Right atrium auricular region (tissue), 2 donors: ENCODE measurements around the gene ZBED4. TPM values are rescaled to one million over a fixed set of nuclear protein-coding genes. Genes with fewer than 3 reads are reported as not detected.
"Not testable (repeated sequence)": the region's sequence is repeated elsewhere in the genome, so short reads cannot be mapped to it uniquely, and the experiment has no call there.

ENCODE experiments used
- DNase-seq: peaks from one replicate; pipeline ENCODE4 v3.0.0-alpha.2; 2019; ENCODE audit warnings: low spot score
- H3K27ac ChIP-seq, 2 donors: fragments of 200-600 bp; sonication (generic); 1 replicate in 1 of 2; 2 replicates in 1 of 2; pipeline ENCODE4 v1.5.1; 2016 to 2019
- H3K27me3 ChIP-seq, 2 donors: fragments of 200-600 bp; sonication (generic); one replicate each; pipeline versions ENCODE4 v1.5.1 to v1.6.0; 2017 to 2019
- H3K36me3 ChIP-seq: fragments of 200-600 bp; sonication (generic); one replicate; pipeline ENCODE4 v1.5.1; 2016
- H3K4me1 ChIP-seq, 2 donors: fragments of 200-600 bp; sonication (generic); one replicate each; pipeline versions ENCODE4 v1.5.1 to v1.6.0; 2017 to 2019
- H3K4me3 ChIP-seq, 2 donors: fragments of 200-600 bp; sonication (generic); 1 replicate in 1 of 2; 2 replicates in 1 of 2; pipeline ENCODE4 v1.5.1; 2017 to 2019; ENCODE audit warnings: mild to moderate bottlenecking in 1 of 2, moderate library complexity in 1 of 2
- H3K9me3 ChIP-seq, 2 donors: fragments of 200-600 bp; sonication (generic); one replicate each; pipeline ENCODE4 v1.5.1; 2019
- CTCF ChIP-seq, 2 donors: fragments of 200-600 bp; sonication (generic); IDR thresholded peaks; one replicate each; pipeline ENCODE4 v1.5.1; 2019; ENCODE audit warnings: antibody characterized with exemption in 2 of 2
- total RNA-seq, 2 donors: library from RNA; depleted of rRNA; stranded (reverse); fragments of >200 nt; gene quantifications; one replicate each; pipeline ENCODE4 v1.1.0, GENCODE V29; 2016

ZBED4 gene
- total RNA-seq, 2 donors from 2014 or later: 3.7 to 6.6 TPM

- no peak for TF ChIP-seq CTCF (IDR thresholded peaks at IDR 0.05)
- Histone ChIP-seq H3K36me3 (peaks cover 47% of the 10 kb centered on the region), H3K4me3 (no peak overlapping the region), H3K27ac (no peak overlapping the region), H3K27me3 (no peaks in the 10 kb centered on the region), H3K4me1 (peaks cover 0 to 41% of the 10 kb centered on the region in 2 donors), H3K9me3 (no peaks in the 10 kb centered on the region)
- DNase-seq: no peak
Measured at GRCh38 chr22:49817359-49817758, 36.3 kb upstream of the ZBED4 start.

- Histone ChIP-seq H3K27ac (no peak overlapping the region), H3K4me3 (no peak overlapping the region), H3K36me3 (peaks cover 64% of the 10 kb centered on the region), H3K4me1 (peaks cover 0 to 53% of the 10 kb centered on the region in 2 donors), H3K27me3 (no peaks in the 10 kb centered on the region), H3K9me3 (no peaks in the 10 kb centered on the region)
- no peak for TF ChIP-seq CTCF (IDR thresholded peaks at IDR 0.05)
- DNase-seq: no peak
Measured at GRCh38 chr22:49820984-49821383, 32.7 kb upstream of the ZBED4 start.

GRCh38 chr22:49821741-49822140, 31.9 kb upstream of the ZBED4 start:
- H3K9me3 ChIP-seq, H3K4me3 ChIP-seq, H3K27ac ChIP-seq, H3K27me3 ChIP-seq, DNase-seq: not testable (repeated sequence)
- H3K4me1 ChIP-seq: peaks cover 0 to 53% of the 10 kb centered on the region in 2 donors
- H3K36me3 ChIP-seq: peaks cover 62% of the 10 kb centered on the region

GRCh38 chr22:49823289-49824045, 30.2 kb upstream of the ZBED4 start:
- Histone ChIP-seq H3K9me3 (no peaks in the 10 kb centered on the region), H3K27me3 (no peaks in the 10 kb centered on the region), H3K36me3 (peaks cover 45% of the 10 kb centered on the region), H3K4me3 (no peak overlapping the region), H3K4me1 (peaks cover 0 to 54% of the 10 kb centered on the region in 2 donors), H3K27ac (no peak overlapping the region)
- no peak for DNase-seq
- no peak for TF ChIP-seq CTCF (IDR thresholded peaks at IDR 0.05)

GRCh38 chr22:49824185-49824925, 29.3 kb upstream of the ZBED4 start:
- Histone ChIP-seq H3K4me3 (no peak overlapping the region), H3K4me1 (peaks cover 0 to 54% of the 10 kb centered on the region in 2 donors)

More at GRCh38 chr22:49824185-49824925, 29.3 kb upstream of the ZBED4 start:
- TF ChIP-seq CTCF (IDR thresholded peaks at IDR 0.05): no peak
- Histone ChIP-seq H3K36me3 (peaks cover 38% of the 10 kb centered on the region), H3K27me3 (no peaks in the 10 kb centered on the region), H3K9me3 (no peaks in the 10 kb centered on the region), H3K27ac (no peak overlapping the region)
- DNase-seq: no peak
